Ishikawa (cell line): Measurements from ENCODE around the gene NR3C2.

Source experiments
- CEBPB ChIP-seq: IDR thresholded peaks from 2 replicates; pipeline ENCODE4 v1.6.1; 2012
- CREB1 ChIP-seq: IDR thresholded peaks from 2 replicates; pipeline ENCODE4 v1.6.1; 2012; ENCODE audit warnings: low read depth
- FOXM1 ChIP-seq: IDR thresholded peaks from 2 replicates; pipeline ENCODE4 v1.6.1; 2012; ENCODE audit warnings: low read depth, borderline replicate concordance
- MAX ChIP-seq: IDR thresholded peaks from 2 replicates; pipeline ENCODE4 v1.6.1; 2012
- NFIC ChIP-seq: IDR thresholded peaks from 2 replicates; pipeline ENCODE4 v1.6.1; 2012
- REST ChIP-seq: IDR thresholded peaks from 2 replicates; pipeline ENCODE4 v1.6.1; 2012; ENCODE audit warnings: low read depth, mild to moderate bottlenecking
- TAF1 ChIP-seq: IDR thresholded peaks from 2 replicates; pipeline ENCODE4 v1.6.1; 2012; ENCODE audit warnings: low read depth, mild to moderate bottlenecking
- TCF12 ChIP-seq: IDR thresholded peaks from 2 replicates; pipeline ENCODE4 v1.6.1; 2012; ENCODE audit warnings: low read depth
- TEAD4 ChIP-seq: IDR thresholded peaks from 2 replicates; pipeline ENCODE4 v1.6.1; 2012
- USF1 ChIP-seq: IDR thresholded peaks from 2 replicates; pipeline ENCODE4 v1.6.1; 2012

- no peak for TF ChIP-seq REST
- no peak for TF ChIP-seq CEBPB
- TF ChIP-seq MAX = no peak
- no peak for TF ChIP-seq TCF12
- TF ChIP-seq TEAD4 = no peak
- no peak for TF ChIP-seq FOXM1
- no peak for TF ChIP-seq TAF1
- TF ChIP-seq USF1 = peak; percentile 45; the same call in 1 of the 2 replicates
- no peak for TF ChIP-seq CREB1
- TF ChIP-seq NFIC = no peak
These were observed 108.9 kb downstream of the NR3C2 start for GRCh38 chr4:148333265-148333664.
